ENCODE measurements around the gene GPR31. TPM values are rescaled to one million over a fixed set of nuclear protein-coding genes. Genes with fewer than 3 reads are reported as not detected.

Gene GPR31
- total RNA-seq, 1 donor from 2014 or later: not detected

GRCh38 chr6:167140589-167141474 lies 16.9 kb downstream of the GPR31 start:
- DNase-seq (ENCODE audit: low spot score): peak; percentile 45

GRCh38 chr6:167139761-167140160 lies 18.0 kb downstream of the GPR31 start:
- no peak for DNase-seq (ENCODE audit: low spot score)

GRCh38 chr6:167137881-167138280 lies 19.9 kb downstream of the GPR31 start:
- DNase-seq (ENCODE audit: low spot score): peak; percentile 4

- peak; percentile 18 for DNase-seq (ENCODE audit: low spot score)
Measured at GRCh38 chr6:167137081-167137480, 20.7 kb downstream of the GPR31 start.

- peak; percentile 64 for DNase-seq (ENCODE audit: low spot score)
Measured at GRCh38 chr6:167136376-167136775, 21.4 kb downstream of the GPR31 start.

- peak; percentile 47 for DNase-seq (ENCODE audit: low spot score)
Measured at GRCh38 chr6:167134448-167135328, 23.1 kb downstream of the GPR31 start.

GRCh38 chr6:167130712-167131684 lies 26.8 kb downstream of the GPR31 start:
- DNase-seq (ENCODE audit: low spot score): peak; percentile 39

- DNase-seq (ENCODE audit: low spot score): no peak
Measured at GRCh38 chr6:167130008-167130677, 27.6 kb downstream of the GPR31 start.

GRCh38 chr6:167129562-167129961 lies 28.2 kb downstream of the GPR31 start:
- DNase-seq (ENCODE audit: low spot score): peak; percentile 6

GRCh38 chr6:167129159-167129558 lies 28.6 kb downstream of the GPR31 start:
- DNase-seq (ENCODE audit: low spot score): peak; percentile 35

GRCh38 chr6:167127785-167128531 lies 29.8 kb downstream of the GPR31 start:
- no peak for DNase-seq (ENCODE audit: low spot score)

GRCh38 chr6:167125855-167126349 lies 31.9 kb downstream of the GPR31 start:
- no peak for DNase-seq (ENCODE audit: low spot score)

- no peak for DNase-seq (ENCODE audit: low spot score)
Measured at GRCh38 chr6:167125410-167125809, 32.4 kb downstream of the GPR31 start.

GRCh38 chr6:167124753-167125152 lies 33.0 kb downstream of the GPR31 start:
- no peak for DNase-seq (ENCODE audit: low spot score)

GRCh38 chr6:167122827-167123657 lies 34.7 kb downstream of the GPR31 start, which contains the start of gene CCR6:
Gene CCR6 (plus strand): TSS chr6:167123096. CDS start chr6:167136135, 13,039 bp downstream.
- DNase-seq (ENCODE audit: low spot score): no peak

- DNase-seq (ENCODE audit: low spot score): no peak
Measured at GRCh38 chr6:167122041-167122826, 35.5 kb downstream of the GPR31 start.

- no peak for DNase-seq (ENCODE audit: low spot score)
Measured at GRCh38 chr6:167121335-167121841, 36.4 kb downstream of the GPR31 start.

Data from mesenteric fat pad (tissue), 1 donor.